Naive thymus-derived CD4-positive, alpha-beta T cell (primary cell): Measurements from ENCODE around the gene KIAA1328. TPM values are rescaled to one million over a fixed set of nuclear protein-coding genes. Genes with fewer than 3 reads are reported as not detected.

Experiments used
- ATAC-seq: fragments of 150-1000 bp; cut with Tn5 transposase; 2 replicates; pipeline ENCODE4 v1.10.0; 2021; ENCODE audit warnings: mild to moderate bottlenecking, moderate library complexity
- CTCF ChIA-PET: fragments of 350-600 bp; sonication (Branson Sonifier 250); formaldehyde crosslinking; loops from one replicate; lab custom pipeline; 2021; ENCODE audit warnings: antibody characterized with exemption; lab: Charles Lee
- POLR2A ChIA-PET: fragments of 350-600 bp; sonication (Branson Sonifier 250); formaldehyde crosslinking; loops from one replicate; lab custom pipeline; 2021; ENCODE audit warnings: antibody characterized with exemption, inconsistent platforms; lab: Charles Lee
- DNase-seq, 9 donors: peaks; one replicate each; pipeline versions ENCODE4 v3.0.0 to v3.0.0-alpha.2; 2020 to 2022; ENCODE audit warnings: mixed read lengths in 1 of 9
- H3K27ac ChIP-seq: one replicate; pipeline ENCODE4 v1.7.0; 2013; ENCODE audit warnings: mild to moderate bottlenecking, low read depth, low read length, moderate library complexity
- H3K27me3 ChIP-seq, 2 donors: one replicate each; pipeline ENCODE4 v1.7.0; 2013; ENCODE audit warnings: low read length in 2 of 2, mild to moderate bottlenecking in 2 of 2, moderate library complexity in 2 of 2; ENCODE audit not compliant: control insufficient read depth in 2 of 2, insufficient read depth in 2 of 2
- H3K36me3 ChIP-seq, 3 experiments: 1 replicate in 2 of 3; 2 replicates in 1 of 3; pipeline ENCODE4 v1.7.0; 2013; ENCODE audit warnings: low read length in 3 of 3, mild to moderate bottlenecking in 3 of 3, moderate library complexity in 1 of 3; ENCODE audit not compliant: insufficient read depth in 3 of 3, control insufficient read depth in 2 of 3
- H3K4me1 ChIP-seq, 2 donors: one replicate each; pipeline ENCODE4 v1.7.0; 2013; ENCODE audit warnings: low read length in 2 of 2, mild to moderate bottlenecking in 2 of 2, moderate library complexity in 1 of 2; ENCODE audit not compliant: control insufficient read depth in 2 of 2, insufficient read depth in 2 of 2
- H3K4me3 ChIP-seq: 2 replicates; pipeline ENCODE4 v1.7.0; 2013; ENCODE audit warnings: mild to moderate bottlenecking, low read length
- H3K9me3 ChIP-seq, 3 experiments: 1 replicate in 2 of 3; 2 replicates in 1 of 3; pipeline ENCODE4 v1.7.0; 2013; ENCODE audit warnings: low read length in 3 of 3; ENCODE audit not compliant: control insufficient read depth in 2 of 3
- H3K27ac Mint-ChIP-seq, 9 donors: one replicate each; pipeline ENCODE4 v1.8.0; 2020 to 2022; ENCODE audit warnings: mixed read lengths in 9 of 9, mild to moderate bottlenecking in 8 of 9, moderate library complexity in 5 of 9, inconsistent platforms in 2 of 9
- H3K27me3 Mint-ChIP-seq, 5 donors: one replicate each; pipeline ENCODE4 v1.8.0; 2021 to 2022; ENCODE audit warnings: mixed read lengths in 5 of 5, mild to moderate bottlenecking in 1 of 5
- H3K36me3 Mint-ChIP-seq, 5 donors: one replicate each; pipeline ENCODE4 v1.8.0; 2020 to 2022; ENCODE audit warnings: mixed read lengths in 5 of 5, mild to moderate bottlenecking in 3 of 5, inconsistent platforms in 1 of 5
- H3K4me1 Mint-ChIP-seq, 7 donors: one replicate each; pipeline ENCODE4 v1.8.0; 2020 to 2022; ENCODE audit warnings: mixed read lengths in 7 of 7, mild to moderate bottlenecking in 3 of 7, inconsistent platforms in 1 of 7
- H3K4me3 Mint-ChIP-seq, 10 donors: one replicate each; pipeline ENCODE4 v1.8.0; 2020 to 2022; ENCODE audit warnings: mild to moderate bottlenecking in 10 of 10, mixed read lengths in 10 of 10, moderate library complexity in 6 of 10, inconsistent platforms in 2 of 10
- H3K9me3 Mint-ChIP-seq, 11 donors: one replicate each; pipeline ENCODE4 v1.8.0; 2020 to 2022; ENCODE audit warnings: mixed read lengths in 11 of 11, mild to moderate bottlenecking in 4 of 11, inconsistent platforms in 1 of 11, moderate library complexity in 1 of 11
- intact Hi-C, 2 donors: fragments of 100-400 bp; cut with micrococcal nuclease; formaldehyde crosslinking; loops; one replicate each; pipeline ENCODE4 v1.15.1; 2023
- polyA plus RNA-seq, 2 donors: library from polyadenylated mRNA; unstranded; fragments of 300-500 nt; fragmentation: Illumina TruSeq; gene quantifications; one replicate each; pipeline ENCODE4 v1.2.3, GENCODE V29; 2021
- total RNA-seq, 6 experiments: library from RNA in 5 of 6; stranded (reverse) in 5 of 6; gene quantifications; 1 replicate in 5 of 6; 2 replicates in 1 of 6; pipeline ENCODE4 v1.2.3 and lab custom pipeline; 2021 to 2026

Gene KIAA1328
- total and polyA plus RNA-seq, 7 experiments from 2014 or later: 8.1 to 17.6 (median 13.2) TPM

DNA sequence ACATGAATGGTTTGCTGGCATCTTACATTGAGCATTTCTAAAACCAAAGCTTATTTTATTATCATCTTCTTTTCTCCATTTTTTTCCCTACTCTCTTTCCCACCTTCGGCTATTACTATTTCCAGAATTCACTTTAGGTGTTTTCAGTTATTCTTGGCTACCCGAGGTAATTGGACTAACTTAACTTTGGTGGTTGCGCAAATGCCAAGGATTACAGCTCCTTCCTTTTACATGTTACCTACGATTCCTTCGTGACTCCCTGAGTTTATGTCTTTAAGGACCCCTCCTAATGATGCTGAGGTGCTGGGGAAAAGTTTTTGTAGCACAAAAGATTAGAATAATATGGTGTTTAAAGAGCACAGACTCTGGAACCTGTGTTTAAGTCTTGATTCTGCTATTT is 14.3 kb downstream of the KIAA1328 start:
- Histone ChIP-seq H3K27me3 (no peaks in the 10 kb centered on the region), H3K9me3 (no peaks in the 10 kb centered on the region), H3K36me3 (no peaks in the 10 kb centered on the region), H3K4me1 (no peaks in the 10 kb centered on the region), H3K27ac (no peak overlapping the region), H3K4me3 (no peak overlapping the region)
- intact Hi-C loops: no loop called here
- DNase-seq: no peak
- Mint-ChIP-seq H3K27ac (no peak overlapping the region), H3K9me3 (peaks cover 0 to 6% (median 0%) of the 10 kb centered on the region in 11 donors), H3K4me1 (peaks cover 0 to 20% (median 6%) of the 10 kb centered on the region in 7 donors), H3K27me3 (no peaks in the 10 kb centered on the region), H3K36me3 (peaks cover 8 to 58% (median 30%) of the 10 kb centered on the region in 5 donors), H3K4me3 (no peak overlapping the region)
- ChIA-PET CTCF (interaction anchor here (0.6 kb wide), 2 partner anchors 11 to 1615 kb away, joined by 3 read pairs; no protein-coding TSS in a partner anchor), POLR2A (interaction anchor here (1.9 kb wide), 1 partner anchor 14 kb away, joined by 6 read pairs; the partner anchor contains the start of genes KIAA1328 and TPGS2)
- ATAC-seq: no peak

- H3K4me1 ChIP-seq: no peaks in the 10 kb centered on the region
- H3K27me3 ChIP-seq: no peaks in the 10 kb centered on the region
- H3K36me3 ChIP-seq: no peaks in the 10 kb centered on the region
- H3K9me3 Mint-ChIP-seq: peaks cover 0 to 6% (median 0%) of the 10 kb centered on the region in 11 donors
- H3K4me1 Mint-ChIP-seq: peaks cover 0 to 20% (median 6%) of the 10 kb centered on the region in 7 donors
- no peak overlapping the region for H3K27ac Mint-ChIP-seq
- DNase-seq: no peak
- H3K4me3 ChIP-seq: no peak overlapping the region
- intact Hi-C loops: no loop called here
- CTCF ChIA-PET: no interaction called here
- no peak overlapping the region for H3K4me3 Mint-ChIP-seq
- peaks cover 4 to 58% (median 25%) of the 10 kb centered on the region in 5 donors for H3K36me3 Mint-ChIP-seq
- H3K27me3 Mint-ChIP-seq: no peaks in the 10 kb centered on the region
- no peaks in the 10 kb centered on the region for H3K9me3 ChIP-seq
- POLR2A ChIA-PET: no interaction called here
- H3K27ac ChIP-seq: no peak overlapping the region
- ATAC-seq: no peak
These were observed 14.9 kb downstream of the KIAA1328 start for GRCh38 chr18:36843784-36844183.

GRCh38 chr18:36848609-36849008 is 19.7 kb downstream of the KIAA1328 start:
- POLR2A ChIA-PET: no interaction called here
- ATAC-seq (no peak), DNase-seq (no peak)
- peaks cover 0 to 6% (median 0%) of the 10 kb centered on the region in 3 experiments for H3K9me3 ChIP-seq
- H3K4me1 Mint-ChIP-seq: peaks cover 0 to 2% (median 0%) of the 10 kb centered on the region in 7 donors
- H3K27me3 ChIP-seq: no peaks in the 10 kb centered on the region
- no peak overlapping the region for H3K27ac Mint-ChIP-seq
- H3K4me3 ChIP-seq: no peak overlapping the region
- no peak overlapping the region for H3K4me3 Mint-ChIP-seq
- peaks cover 0 to 25% (median 15%) of the 10 kb centered on the region in 11 donors for H3K9me3 Mint-ChIP-seq
- no peak overlapping the region for H3K27ac ChIP-seq
- CTCF ChIA-PET: no interaction called here
- H3K27me3 Mint-ChIP-seq: no peaks in the 10 kb centered on the region
- no peaks in the 10 kb centered on the region for H3K4me1 ChIP-seq
- H3K36me3 Mint-ChIP-seq: peaks cover 9 to 65% (median 38%) of the 10 kb centered on the region in 5 donors
- peaks cover 0 to 11% (median 0%) of the 10 kb centered on the region in 3 experiments for H3K36me3 ChIP-seq
- intact Hi-C loops: no loop called here

- no peaks in the 10 kb centered on the region for H3K4me1 ChIP-seq
- H3K27ac Mint-ChIP-seq: no peak overlapping the region
- peaks cover 14 to 67% (median 45%) of the 10 kb centered on the region in 5 donors for H3K36me3 Mint-ChIP-seq
- no peak overlapping the region for H3K4me3 Mint-ChIP-seq
- peaks cover 0 to 6% (median 0%) of the 10 kb centered on the region in 3 experiments for H3K9me3 ChIP-seq
- DNase-seq (no peak), ATAC-seq (no peak)
- H3K27me3 Mint-ChIP-seq: no peaks in the 10 kb centered on the region
- H3K36me3 ChIP-seq: peaks cover 0 to 11% (median 0%) of the 10 kb centered on the region in 3 experiments
- no peak overlapping the region for H3K4me3 ChIP-seq
- H3K27ac ChIP-seq: no peak overlapping the region
- POLR2A ChIA-PET: no interaction called here
- intact Hi-C loops: no loop called here
- H3K4me1 Mint-ChIP-seq: no peaks in the 10 kb centered on the region
- no peaks in the 10 kb centered on the region for H3K27me3 ChIP-seq
- CTCF ChIA-PET: no interaction called here
- H3K9me3 Mint-ChIP-seq: peaks cover 0 to 25% (median 16%) of the 10 kb centered on the region in 11 donors
These were observed 20.5 kb downstream of the KIAA1328 start for GRCh38 chr18:36849288-36850006.

GRCh38 chr18:36850527-36851201 is 21.7 kb downstream of the KIAA1328 start:
- Histone ChIP-seq H3K27me3 (no peaks in the 10 kb centered on the region), H3K4me3 (no peak overlapping the region), H3K36me3 (peaks cover 0 to 11% (median 0%) of the 10 kb centered on the region in 3 experiments), H3K4me1 (no peaks in the 10 kb centered on the region), H3K9me3 (peaks cover 0 to 6% (median 0%) of the 10 kb centered on the region in 3 experiments), H3K27ac (no peak overlapping the region)
- Mint-ChIP-seq H3K27me3 (no peaks in the 10 kb centered on the region), H3K36me3 (peaks cover 15 to 66% (median 50%) of the 10 kb centered on the region in 5 donors), H3K4me3 (no peak overlapping the region), H3K4me1 (no peaks in the 10 kb centered on the region), H3K9me3 (peaks cover 0 to 25% (median 16%) of the 10 kb centered on the region in 11 donors), H3K27ac (no peak overlapping the region)
- DNase-seq (no peak), ATAC-seq (no peak)
- intact Hi-C loops: no loop called here
- ChIA-PET CTCF (no interaction called here), POLR2A (no interaction called here)

DNA sequence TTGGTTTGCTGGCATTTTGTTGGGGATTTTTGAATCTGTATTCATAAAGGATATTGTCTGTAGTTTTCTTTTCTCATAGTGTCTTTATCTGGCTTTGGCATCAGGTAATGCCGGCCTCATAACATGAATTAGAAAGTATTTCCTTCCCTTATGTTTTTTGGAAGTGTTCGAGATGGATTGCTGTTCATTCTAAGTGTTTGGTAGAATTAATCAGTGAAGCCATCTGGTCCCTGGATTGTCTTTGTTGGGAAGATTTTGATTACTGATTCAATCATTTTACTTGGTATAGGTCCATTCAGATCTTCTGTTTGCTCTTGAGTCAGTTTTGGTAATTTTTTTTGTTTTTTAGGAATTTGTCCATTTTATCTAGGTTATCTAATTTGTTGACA is 22.3 kb downstream of the KIAA1328 start:
- Mint-ChIP-seq H3K4me3 (no peak overlapping the region), H3K27ac (no peak overlapping the region)
- POLR2A ChIA-PET: no interaction called here

More for the DNA sequence above, 22.3 kb downstream of the KIAA1328 start:
- Histone ChIP-seq H3K36me3 (peaks cover 0 to 11% (median 0%) of the 10 kb centered on the region in 3 experiments), H3K9me3 (peaks cover 0 to 6% (median 0%) of the 10 kb centered on the region in 3 experiments), H3K4me1 (no peaks in the 10 kb centered on the region), H3K4me3 (no peak overlapping the region), H3K27me3 (no peaks in the 10 kb centered on the region), H3K27ac (no peak overlapping the region)
- ATAC-seq (no peak), DNase-seq (no peak)
- intact Hi-C loops: no loop called here
- CTCF ChIA-PET: no interaction called here
- Mint-ChIP-seq H3K27me3 (no peaks in the 10 kb centered on the region), H3K9me3 (peaks cover 0 to 25% (median 16%) of the 10 kb centered on the region in 11 donors), H3K4me1 (peaks cover 0 to 3% (median 0%) of the 10 kb centered on the region in 7 donors), H3K36me3 (peaks cover 19 to 66% (median 53%) of the 10 kb centered on the region in 5 donors)
